ENCODE measurements around the gene DIAPH2. TPM values are rescaled to one million over a fixed set of nuclear protein-coding genes. Genes with fewer than 3 reads are reported as not detected.
A peak's percentile ranks its signal among the peaks of the same experiment; 100 is the strongest.

The DIAPH2 gene
- total RNA-seq, 1 experiment from 2014 or later = 10.4 TPM

DNA sequence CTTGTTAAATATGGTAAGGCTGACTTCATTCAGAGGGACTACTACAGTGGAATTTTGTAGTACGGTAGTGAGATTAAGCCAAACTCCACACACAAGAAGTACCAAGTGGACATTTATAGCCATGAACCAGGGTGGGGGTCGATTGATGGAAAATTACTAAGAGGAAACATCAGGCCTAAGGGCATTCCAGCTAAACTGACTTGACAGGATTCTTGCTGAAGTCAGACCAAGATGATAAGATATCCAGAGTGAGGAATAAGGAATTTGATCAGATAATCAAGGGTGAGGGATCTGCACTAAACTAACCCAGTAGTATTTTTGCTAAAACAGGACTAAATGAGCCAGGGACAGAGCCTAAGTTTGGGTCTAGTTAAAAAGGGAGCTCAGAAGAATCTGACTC lies 796.6 kb downstream of the DIAPH2 start:
- Histone ChIP-seq H3K27me3 (replicated peaks; ENCODE audit: insufficient read depth, low read depth, low read length, poor library complexity) (no peaks in the 10 kb centered on the region), H3K4me3 (ENCODE audit: low read depth, low read length, poor library complexity, severe bottlenecking) (no peak overlapping the region), H3K27ac (ENCODE audit: low read depth, low read length, poor library complexity, severe bottlenecking) (no peak overlapping the region), H3K36me3 (ENCODE audit: insufficient read depth, low read length, poor library complexity, severe bottlenecking) (no peaks in the 10 kb centered on the region), H3K4me1 (ENCODE audit: insufficient read depth, low read length, poor library complexity, severe bottlenecking) (no peaks in the 10 kb centered on the region), H3K9me3 (ENCODE audit: low read depth, low read length, poor library complexity, severe bottlenecking) (no peaks in the 10 kb centered on the region)
- BruUV-seq (replicated peaks) = no TSS peak
- intact Hi-C loops (cut with micrococcal nuclease; ENCODE audit: unreplicated experiment) = no loop called here
- TF ChIP-seq CTCF (conservative IDR thresholded peaks at IDR 0.05; ENCODE audit: low read depth, low read length) (no peak), EZH2 (IDR thresholded peaks at IDR 0.05; ENCODE audit: borderline replicate concordance, low read depth, low read length, poor library complexity, severe bottlenecking) (no peak)
- POLR2A ChIA-PET (ENCODE audit: low non-redundant PET) = no interaction called here
- CTCF ChIA-PET = no interaction called here
- no peak for DNase-seq (ENCODE audit: low spot score)

DNA sequence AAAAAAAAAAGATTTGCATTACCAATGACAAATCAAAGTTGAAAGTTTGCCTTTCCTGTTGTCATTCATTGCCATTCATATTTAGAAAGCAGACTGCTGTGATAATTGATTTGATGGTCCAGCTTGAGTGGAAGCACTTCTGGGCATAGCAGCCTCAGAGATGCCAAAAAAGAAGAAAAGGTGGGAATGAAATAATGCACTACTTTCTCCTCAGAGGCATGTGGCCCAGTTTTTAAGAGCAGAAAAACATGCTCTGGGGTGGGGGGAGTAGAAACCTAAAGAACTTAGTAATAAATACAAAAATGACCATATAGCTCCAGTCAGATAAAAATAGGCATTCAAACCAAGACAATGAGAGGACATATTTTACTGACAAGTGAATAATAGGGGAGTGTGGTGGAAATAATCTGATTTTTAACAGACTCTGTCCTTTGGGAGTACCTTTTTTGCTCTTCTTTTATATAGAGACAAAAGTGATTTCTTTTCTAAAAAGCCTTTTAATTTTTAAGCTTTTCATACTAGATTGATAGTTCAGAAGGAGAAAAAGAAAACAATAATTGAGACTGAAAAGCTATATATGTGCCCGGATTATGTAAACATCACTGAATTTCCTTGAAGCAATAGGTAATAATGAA lies 798.1 kb downstream of the DIAPH2 start:
- DNase-seq (ENCODE audit: low spot score) = peak; percentile 24
- no TSS peak for BruUV-seq (replicated peaks)
- H3K9me3 ChIP-seq (ENCODE audit: low read depth, low read length, poor library complexity, severe bottlenecking) = no peaks in the 10 kb centered on the region
- no peaks in the 10 kb centered on the region for H3K4me1 ChIP-seq (ENCODE audit: insufficient read depth, low read length, poor library complexity, severe bottlenecking)
- intact Hi-C loops (cut with micrococcal nuclease; ENCODE audit: unreplicated experiment) = no loop called here
- no peak overlapping the region for H3K27ac ChIP-seq (ENCODE audit: low read depth, low read length, poor library complexity, severe bottlenecking)
- CTCF ChIA-PET = no interaction called here
- no peak overlapping the region for H3K4me3 ChIP-seq (ENCODE audit: low read depth, low read length, poor library complexity, severe bottlenecking)
- POLR2A ChIA-PET (ENCODE audit: low non-redundant PET) = no interaction called here
- no peak for TF ChIP-seq CTCF (conservative IDR thresholded peaks at IDR 0.05; ENCODE audit: low read depth, low read length)
- TF ChIP-seq EZH2 (IDR thresholded peaks at IDR 0.05; ENCODE audit: borderline replicate concordance, low read depth, low read length, poor library complexity, severe bottlenecking) = no peak
- no peaks in the 10 kb centered on the region for H3K36me3 ChIP-seq (ENCODE audit: insufficient read depth, low read length, poor library complexity, severe bottlenecking)
- H3K27me3 ChIP-seq (replicated peaks; ENCODE audit: insufficient read depth, low read depth, low read length, poor library complexity) = no peaks in the 10 kb centered on the region

DNA sequence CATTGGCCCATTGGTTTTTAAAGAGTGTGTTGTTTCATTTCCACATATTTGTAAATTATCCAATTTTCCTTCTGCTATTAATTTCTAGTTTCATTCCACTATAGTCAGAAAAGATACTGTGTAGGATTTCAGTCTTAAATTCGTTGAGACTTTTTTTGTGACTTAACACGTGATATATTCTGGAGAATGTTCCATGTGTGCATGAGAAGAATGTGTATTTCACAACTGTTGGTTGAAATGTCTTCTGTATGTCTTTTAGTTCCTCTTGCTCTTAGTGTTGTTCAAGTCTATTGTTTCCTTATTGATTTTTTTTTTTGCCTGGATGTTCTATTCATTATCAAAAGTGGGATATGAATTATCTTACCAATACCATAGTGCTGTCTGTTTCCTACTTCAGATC lies 806.0 kb downstream of the DIAPH2 start:
- TF ChIP-seq CTCF (conservative IDR thresholded peaks at IDR 0.05; ENCODE audit: low read depth, low read length) = no peak
- no peak for TF ChIP-seq EZH2 (IDR thresholded peaks at IDR 0.05; ENCODE audit: borderline replicate concordance, low read depth, low read length, poor library complexity, severe bottlenecking)
- POLR2A ChIA-PET (ENCODE audit: low non-redundant PET) = no interaction called here
- BruUV-seq (replicated peaks) = no TSS peak

More for the DNA sequence above, 806.0 kb downstream of the DIAPH2 start:
- Histone ChIP-seq H3K36me3 (ENCODE audit: insufficient read depth, low read length, poor library complexity, severe bottlenecking) (no peaks in the 10 kb centered on the region), H3K9me3 (ENCODE audit: low read depth, low read length, poor library complexity, severe bottlenecking) (no peaks in the 10 kb centered on the region), H3K27me3 (replicated peaks; ENCODE audit: insufficient read depth, low read depth, low read length, poor library complexity) (no peaks in the 10 kb centered on the region), H3K4me1 (ENCODE audit: insufficient read depth, low read length, poor library complexity, severe bottlenecking) (no peaks in the 10 kb centered on the region), H3K4me3 (ENCODE audit: low read depth, low read length, poor library complexity, severe bottlenecking) (no peak overlapping the region), H3K27ac (ENCODE audit: low read depth, low read length, poor library complexity, severe bottlenecking) (no peak overlapping the region)
- no peak for DNase-seq (ENCODE audit: low spot score)
- CTCF ChIA-PET = no interaction called here
- intact Hi-C loops (cut with micrococcal nuclease; ENCODE audit: unreplicated experiment) = no loop called here
